LNCaP clone FGC (cell line): ENCODE measurements around the gene PRKAG2.

ENCODE experiments used
- DNase-seq: peaks from one replicate; pipeline ENCODE4 v3.0.0-alpha.2; 2011; ENCODE audit warnings: low read depth
- H3K4me3 ChIP-seq: 2 replicates; pipeline ENCODE4 v1.5.1; 2011; ENCODE audit warnings: mild to moderate bottlenecking, low read depth, low read length, control low read depth
- TF ChIP-seq, protein P1 (sequence below): IDR thresholded peaks from 2 replicates; pipeline ENCODE4 v1.5.1; 2012; ENCODE audit warnings: mild to moderate bottlenecking; ENCODE audit not compliant: control insufficient read depth, insufficient read depth; ENCODE audit errors: extremely low read depth

The PRKAG2 gene

DNA sequence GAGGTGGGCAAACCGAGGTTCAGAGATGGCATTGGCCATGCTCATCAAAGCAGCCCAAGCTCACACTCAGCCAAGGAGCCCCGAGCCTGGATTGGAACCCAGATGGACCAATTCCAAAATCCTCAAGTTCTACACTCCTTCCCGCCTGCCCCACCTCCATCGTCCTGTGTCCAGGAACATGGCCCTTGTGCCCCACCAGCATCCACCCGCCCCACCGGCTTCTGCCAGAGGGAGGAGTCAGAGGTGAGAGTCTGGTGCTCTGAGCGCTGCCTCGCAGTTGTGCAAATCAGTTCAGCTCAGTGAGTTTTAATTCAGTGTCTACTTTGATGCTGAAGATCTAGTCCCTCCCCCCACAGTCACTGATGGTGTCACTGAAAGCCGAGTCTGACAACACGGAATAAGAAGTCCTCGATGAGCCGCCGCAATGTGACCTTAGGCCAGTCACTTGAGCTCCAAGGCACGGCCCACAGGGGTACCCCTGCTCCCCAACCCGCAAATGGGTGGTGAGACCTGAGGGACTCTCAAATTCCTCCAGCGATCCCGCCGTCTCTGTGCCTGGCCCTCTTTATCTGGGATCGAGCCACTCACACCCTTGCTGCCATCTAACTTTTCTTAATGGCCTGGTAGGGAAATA is 26.3 kb downstream of the PRKAG2 start:
- no peak overlapping the region for H3K4me3 ChIP-seq
- TF ChIP-seq, protein P1, sequence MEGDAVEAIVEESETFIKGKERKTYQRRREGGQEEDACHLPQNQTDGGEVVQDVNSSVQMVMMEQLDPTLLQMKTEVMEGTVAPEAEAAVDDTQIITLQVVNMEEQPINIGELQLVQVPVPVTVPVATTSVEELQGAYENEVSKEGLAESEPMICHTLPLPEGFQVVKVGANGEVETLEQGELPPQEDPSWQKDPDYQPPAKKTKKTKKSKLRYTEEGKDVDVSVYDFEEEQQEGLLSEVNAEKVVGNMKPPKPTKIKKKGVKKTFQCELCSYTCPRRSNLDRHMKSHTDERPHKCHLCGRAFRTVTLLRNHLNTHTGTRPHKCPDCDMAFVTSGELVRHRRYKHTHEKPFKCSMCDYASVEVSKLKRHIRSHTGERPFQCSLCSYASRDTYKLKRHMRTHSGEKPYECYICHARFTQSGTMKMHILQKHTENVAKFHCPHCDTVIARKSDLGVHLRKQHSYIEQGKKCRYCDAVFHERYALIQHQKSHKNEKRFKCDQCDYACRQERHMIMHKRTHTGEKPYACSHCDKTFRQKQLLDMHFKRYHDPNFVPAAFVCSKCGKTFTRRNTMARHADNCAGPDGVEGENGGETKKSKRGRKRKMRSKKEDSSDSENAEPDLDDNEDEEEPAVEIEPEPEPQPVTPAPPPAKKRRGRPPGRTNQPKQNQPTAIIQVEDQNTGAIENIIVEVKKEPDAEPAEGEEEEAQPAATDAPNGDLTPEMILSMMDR = no peak
- no peak for DNase-seq

- TF ChIP-seq, protein P1 = no peak
- no peak for DNase-seq
- H3K4me3 ChIP-seq = no peak overlapping the region
Measured at GRCh38 chr7:151849879-151850260, 27.0 kb downstream of the PRKAG2 start.

DNA sequence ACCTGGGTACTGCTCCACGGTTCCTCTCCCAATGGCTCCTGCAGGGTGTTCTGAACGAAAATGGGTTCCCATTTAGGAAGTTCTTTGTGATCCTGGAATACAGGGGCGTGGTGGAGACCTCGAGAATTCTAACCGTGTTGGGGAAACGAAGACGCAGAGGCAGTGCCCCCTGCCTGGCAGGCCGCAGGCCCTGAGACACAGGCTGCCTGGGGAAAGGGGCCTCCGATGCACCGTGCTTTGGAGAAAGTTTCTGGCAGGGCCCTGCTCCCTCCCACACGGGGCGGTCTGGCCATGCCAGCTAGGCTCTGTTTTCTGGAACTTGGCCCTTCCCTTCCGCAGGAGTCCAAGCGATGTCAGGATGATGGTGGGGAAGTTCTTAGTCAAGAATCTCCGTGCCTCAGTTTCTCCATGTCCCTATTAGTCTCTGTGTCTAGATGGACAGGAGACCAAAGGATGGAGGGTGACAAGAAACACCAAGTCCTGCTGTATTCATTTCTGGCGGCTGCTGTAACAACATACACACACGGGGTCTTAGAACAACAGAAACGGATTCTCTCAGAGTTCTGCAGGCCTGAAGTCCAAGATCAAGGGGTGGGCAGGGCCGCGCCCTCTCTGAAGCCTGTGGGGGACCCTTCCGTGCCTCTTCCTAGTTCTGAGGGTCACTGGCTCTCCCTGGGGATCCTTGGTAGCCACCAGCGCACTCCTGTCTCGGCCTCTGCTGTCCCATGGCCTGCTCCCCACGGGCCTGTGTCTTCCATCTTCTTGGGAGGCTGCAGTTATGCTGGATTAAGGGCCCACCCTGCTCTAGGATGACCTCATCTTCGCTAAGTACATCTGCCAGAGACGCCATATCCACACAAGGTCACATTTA is 27.7 kb downstream of the PRKAG2 start:
- H3K4me3 ChIP-seq = no peak overlapping the region
- TF ChIP-seq, protein P1 = no peak
- DNase-seq = no peak

GRCh38 chr7:151847681-151848081 is 29.2 kb downstream of the PRKAG2 start:
- DNase-seq = no peak
- TF ChIP-seq, protein P1 = no peak
- H3K4me3 ChIP-seq = no peak overlapping the region

DNA sequence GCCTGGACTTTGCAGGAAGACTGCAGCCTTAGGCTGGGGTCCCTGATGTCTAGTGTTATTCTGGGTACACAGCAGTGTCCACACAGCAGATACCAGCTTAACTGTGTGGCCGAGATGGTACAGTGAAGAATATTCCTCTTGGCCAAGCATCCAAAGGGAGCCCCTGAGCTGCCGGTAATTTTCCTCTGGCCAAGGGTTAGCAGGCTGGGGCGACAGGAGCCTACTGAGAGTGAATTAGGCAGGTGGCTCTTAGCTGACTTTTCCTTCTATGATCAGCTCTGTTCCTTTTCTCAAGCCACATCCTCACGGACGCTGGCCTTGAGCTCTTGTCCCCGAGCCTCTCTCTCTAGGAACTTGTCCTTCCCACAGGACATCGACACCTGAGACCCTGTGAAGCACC is 29.8 kb downstream of the PRKAG2 start:
- H3K4me3 ChIP-seq = no peak overlapping the region
- no peak for DNase-seq
- TF ChIP-seq, protein P1 = no peak

DNA sequence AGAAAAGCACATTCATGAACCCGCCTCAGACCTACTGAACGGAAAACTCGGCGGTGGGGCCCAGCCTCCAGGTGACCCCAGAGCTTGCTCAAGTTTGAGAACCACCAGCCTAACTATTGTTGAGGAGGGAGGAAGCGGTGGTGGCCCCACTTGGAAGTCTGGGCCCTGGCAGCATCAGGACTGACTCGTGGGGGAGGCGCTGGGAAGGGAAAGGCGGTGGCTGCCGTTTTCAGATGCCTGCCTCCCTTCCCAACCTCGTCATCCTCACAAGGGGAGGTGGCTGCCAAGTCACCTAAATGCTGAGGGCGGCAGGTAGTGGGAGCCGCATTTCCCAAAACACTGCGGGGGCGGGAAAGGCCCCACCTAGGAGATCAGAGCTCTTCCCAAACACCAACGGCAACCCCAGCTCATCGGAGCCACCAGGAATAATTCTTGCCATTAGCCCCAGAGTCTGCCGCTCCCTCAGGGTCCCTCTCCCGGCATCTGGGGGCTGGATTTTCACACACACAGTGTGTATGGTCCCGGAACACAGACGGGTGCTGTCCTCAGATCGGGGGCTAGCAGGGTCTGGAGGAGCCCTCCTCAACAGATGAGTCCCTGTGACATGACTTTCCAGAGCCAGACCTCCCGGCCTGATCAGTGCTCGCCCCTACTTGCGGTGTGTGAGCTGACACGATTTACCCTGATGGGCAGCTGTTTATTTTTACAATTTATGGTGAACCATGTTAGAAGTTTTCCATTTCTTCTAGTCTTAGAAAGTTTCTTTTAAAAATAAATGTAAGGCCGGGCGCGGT is 31.3 kb downstream of the PRKAG2 start:
- H3K4me3 ChIP-seq = no peak overlapping the region
- TF ChIP-seq, protein P1 = no peak
- no peak for DNase-seq
